ENCODE measurements around the gene PAPLN.
"Not testable (repeated sequence)": the region's sequence is repeated elsewhere in the genome, so short reads cannot be mapped to it uniquely, and the experiment has no call there.

Gene PAPLN, protein sequence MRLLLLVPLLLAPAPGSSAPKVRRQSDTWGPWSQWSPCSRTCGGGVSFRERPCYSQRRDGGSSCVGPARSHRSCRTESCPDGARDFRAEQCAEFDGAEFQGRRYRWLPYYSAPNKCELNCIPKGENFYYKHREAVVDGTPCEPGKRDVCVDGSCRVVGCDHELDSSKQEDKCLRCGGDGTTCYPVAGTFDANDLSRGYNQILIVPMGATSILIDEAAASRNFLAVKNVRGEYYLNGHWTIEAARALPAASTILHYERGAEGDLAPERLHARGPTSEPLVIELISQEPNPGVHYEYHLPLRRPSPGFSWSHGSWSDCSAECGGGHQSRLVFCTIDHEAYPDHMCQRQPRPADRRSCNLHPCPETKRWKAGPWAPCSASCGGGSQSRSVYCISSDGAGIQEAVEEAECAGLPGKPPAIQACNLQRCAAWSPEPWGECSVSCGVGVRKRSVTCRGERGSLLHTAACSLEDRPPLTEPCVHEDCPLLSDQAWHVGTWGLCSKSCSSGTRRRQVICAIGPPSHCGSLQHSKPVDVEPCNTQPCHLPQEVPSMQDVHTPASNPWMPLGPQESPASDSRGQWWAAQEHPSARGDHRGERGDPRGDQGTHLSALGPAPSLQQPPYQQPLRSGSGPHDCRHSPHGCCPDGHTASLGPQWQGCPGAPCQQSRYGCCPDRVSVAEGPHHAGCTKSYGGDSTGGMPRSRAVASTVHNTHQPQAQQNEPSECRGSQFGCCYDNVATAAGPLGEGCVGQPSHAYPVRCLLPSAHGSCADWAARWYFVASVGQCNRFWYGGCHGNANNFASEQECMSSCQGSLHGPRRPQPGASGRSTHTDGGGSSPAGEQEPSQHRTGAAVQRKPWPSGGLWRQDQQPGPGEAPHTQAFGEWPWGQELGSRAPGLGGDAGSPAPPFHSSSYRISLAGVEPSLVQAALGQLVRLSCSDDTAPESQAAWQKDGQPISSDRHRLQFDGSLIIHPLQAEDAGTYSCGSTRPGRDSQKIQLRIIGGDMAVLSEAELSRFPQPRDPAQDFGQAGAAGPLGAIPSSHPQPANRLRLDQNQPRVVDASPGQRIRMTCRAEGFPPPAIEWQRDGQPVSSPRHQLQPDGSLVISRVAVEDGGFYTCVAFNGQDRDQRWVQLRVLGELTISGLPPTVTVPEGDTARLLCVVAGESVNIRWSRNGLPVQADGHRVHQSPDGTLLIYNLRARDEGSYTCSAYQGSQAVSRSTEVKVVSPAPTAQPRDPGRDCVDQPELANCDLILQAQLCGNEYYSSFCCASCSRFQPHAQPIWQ

DNA sequence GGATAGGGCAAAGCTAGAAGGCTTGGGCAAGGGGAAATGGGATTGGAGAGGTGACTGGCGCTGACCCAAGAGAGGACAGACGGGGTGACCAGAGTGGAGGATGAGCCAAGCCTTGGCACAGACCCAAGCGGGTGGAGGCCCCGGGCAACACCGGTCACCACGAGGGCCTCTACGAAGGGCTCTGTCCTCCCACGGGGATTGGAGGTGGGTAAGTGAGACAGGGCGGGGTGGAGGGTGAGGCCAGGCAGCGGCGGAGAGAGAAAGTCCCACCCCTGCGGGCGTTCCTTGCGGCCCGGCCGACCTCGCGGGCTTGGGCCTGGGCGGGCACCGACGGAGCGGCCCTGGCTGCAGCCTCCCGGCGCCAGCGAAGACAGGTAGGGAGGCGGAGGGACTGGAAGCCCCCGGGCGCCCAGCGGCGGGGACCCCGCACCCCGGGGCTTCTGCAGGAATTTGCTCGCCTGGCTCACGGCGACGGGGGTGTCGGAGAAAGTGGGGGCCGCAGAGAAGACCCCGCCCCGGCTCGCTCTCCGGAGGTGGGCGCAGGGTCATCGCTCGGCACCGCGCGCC, at the start of gene PAPLN:
PAPLN (plus strand) TSS at position 288 of the 567 bp plus-strand sequence. CDS start 2,273 bp downstream, outside the sequence.
- peak within 1 kb of the TSS; percentile 46 for H3K4me3 ChIP-seq (ENCODE audit: low read length)
- TF ChIP-seq, protein P1, sequence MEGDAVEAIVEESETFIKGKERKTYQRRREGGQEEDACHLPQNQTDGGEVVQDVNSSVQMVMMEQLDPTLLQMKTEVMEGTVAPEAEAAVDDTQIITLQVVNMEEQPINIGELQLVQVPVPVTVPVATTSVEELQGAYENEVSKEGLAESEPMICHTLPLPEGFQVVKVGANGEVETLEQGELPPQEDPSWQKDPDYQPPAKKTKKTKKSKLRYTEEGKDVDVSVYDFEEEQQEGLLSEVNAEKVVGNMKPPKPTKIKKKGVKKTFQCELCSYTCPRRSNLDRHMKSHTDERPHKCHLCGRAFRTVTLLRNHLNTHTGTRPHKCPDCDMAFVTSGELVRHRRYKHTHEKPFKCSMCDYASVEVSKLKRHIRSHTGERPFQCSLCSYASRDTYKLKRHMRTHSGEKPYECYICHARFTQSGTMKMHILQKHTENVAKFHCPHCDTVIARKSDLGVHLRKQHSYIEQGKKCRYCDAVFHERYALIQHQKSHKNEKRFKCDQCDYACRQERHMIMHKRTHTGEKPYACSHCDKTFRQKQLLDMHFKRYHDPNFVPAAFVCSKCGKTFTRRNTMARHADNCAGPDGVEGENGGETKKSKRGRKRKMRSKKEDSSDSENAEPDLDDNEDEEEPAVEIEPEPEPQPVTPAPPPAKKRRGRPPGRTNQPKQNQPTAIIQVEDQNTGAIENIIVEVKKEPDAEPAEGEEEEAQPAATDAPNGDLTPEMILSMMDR (IDR thresholded peaks at IDR 0.05; ENCODE audit: insufficient read depth, low read depth, low read length, missing control alignments), result no peak
- no peak for DNase-seq (ENCODE audit: low read depth)

DNA sequence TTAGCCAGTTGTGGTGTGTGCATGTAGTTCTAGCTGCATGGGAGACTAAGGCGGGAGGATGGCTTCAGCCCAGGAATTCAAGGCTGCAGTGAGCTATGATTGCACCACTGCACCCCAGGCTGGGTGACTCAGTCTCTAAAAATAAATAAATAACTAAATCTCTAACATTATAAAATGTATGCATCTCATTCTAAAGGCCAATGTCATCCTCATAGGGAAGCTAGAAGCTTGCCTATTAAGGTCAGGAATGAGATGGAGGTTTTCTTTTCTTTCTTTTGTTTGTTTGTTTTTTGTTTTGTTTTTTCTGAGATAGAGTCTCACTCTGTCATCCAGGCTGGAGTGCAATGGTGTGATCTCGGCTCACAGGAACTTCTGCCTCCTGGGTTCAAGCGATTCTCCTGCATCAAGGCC, 48.8 kb upstream of the PAPLN start:
- peak; percentile 80 for DNase-seq (ENCODE audit: low read depth)
- TF ChIP-seq, protein P1 (IDR thresholded peaks at IDR 0.05; ENCODE audit: insufficient read depth, low read depth, low read length, missing control alignments), result no peak
- no peak overlapping the region for H3K4me3 ChIP-seq (ENCODE audit: low read length)

DNA sequence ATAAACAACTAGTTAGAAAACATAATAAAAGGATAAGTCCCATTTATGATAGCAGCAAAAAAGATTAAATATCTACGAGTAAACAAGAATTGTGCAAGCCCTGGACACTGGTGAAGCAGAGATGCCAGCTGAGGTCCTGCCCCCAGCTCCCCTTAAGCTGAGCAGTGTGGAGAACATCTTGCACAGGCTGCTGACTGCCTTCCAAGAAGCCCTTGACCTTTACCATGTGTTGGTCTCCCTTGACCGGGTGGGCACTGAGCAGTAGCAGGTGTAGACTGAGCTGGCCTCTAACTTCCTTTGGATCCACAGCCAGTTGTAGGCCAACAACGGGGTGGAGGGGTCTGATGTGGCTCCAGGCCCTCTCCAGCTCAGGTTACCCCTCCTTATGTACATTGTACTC, 47.7 kb upstream of the PAPLN start:
- no peak overlapping the region for H3K4me3 ChIP-seq (ENCODE audit: low read length)
- TF ChIP-seq, protein P1 (IDR thresholded peaks at IDR 0.05; ENCODE audit: insufficient read depth, low read depth, low read length, missing control alignments), result no peak
- no peak for DNase-seq (ENCODE audit: low read depth)

DNA sequence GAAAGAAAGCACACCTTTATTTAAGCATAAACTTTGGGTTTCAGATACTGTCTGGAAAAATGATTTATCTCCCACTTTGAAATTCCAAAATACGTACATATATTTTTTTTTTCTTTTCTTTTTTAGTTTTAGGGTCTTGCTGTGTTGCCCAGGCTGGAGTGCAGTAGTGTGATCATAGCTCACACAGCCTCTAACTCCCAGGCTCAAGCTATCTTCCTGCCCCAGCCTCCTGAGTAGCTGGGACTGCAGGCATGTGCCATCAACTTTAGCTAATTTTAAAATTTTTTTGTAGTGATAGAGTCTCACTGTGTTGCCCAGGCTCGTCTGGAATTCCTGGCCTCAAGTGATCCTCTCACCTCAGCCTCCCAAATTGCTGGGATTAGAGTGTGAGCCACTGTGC, 45.9 kb upstream of the PAPLN start:
- H3K4me3 ChIP-seq (ENCODE audit: low read length), result no peak overlapping the region
- DNase-seq (ENCODE audit: low read depth), result no peak

DNA sequence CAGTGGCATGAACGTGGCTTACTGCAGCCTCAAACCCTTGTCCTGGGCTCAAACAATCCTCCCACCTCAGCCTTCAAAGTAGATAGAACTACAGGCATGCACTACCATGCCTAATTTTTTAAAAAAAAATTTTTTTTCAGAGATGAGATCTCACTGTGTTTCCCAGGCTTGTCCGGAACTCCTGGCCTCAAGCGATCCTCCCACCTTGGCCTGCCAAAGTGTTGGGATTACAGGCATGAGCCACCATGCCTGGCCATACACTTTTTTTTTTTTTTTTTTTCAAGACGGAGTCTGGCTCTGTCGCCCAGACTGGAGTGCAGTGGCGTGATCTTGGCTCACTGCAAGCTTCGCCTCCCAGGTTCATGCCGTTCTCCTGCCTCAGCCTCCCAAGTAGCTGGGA, 43.0 kb upstream of the PAPLN start:
- DNase-seq (ENCODE audit: low read depth), result not testable (repeated sequence)

More for the DNA sequence above, 45.9 kb upstream of the PAPLN start:
- TF ChIP-seq, protein P1 (IDR thresholded peaks at IDR 0.05; ENCODE audit: insufficient read depth, low read depth, low read length, missing control alignments), result no peak

DNA sequence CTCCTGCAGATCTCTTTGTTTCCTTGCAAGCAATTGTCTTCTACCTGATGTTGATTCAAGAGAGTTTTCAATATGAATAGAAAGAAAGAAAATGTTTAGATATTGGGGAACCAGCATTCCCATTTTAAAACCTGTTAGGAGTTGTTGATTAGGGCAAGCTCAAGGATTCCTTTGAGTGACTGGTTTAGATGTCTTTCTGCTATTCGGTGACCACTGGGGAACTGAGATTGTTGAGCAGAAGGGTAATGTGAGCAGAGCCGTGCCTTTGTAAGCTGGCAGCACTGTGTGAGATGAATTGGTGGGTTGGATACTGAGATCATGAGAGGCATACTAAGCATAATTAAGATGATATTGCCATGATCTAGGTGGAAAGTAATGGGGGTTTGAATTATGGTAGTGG, 39.1 kb upstream of the PAPLN start:
- no peak overlapping the region for H3K4me3 ChIP-seq (ENCODE audit: low read length)
- TF ChIP-seq, protein P1 (IDR thresholded peaks at IDR 0.05; ENCODE audit: insufficient read depth, low read depth, low read length, missing control alignments), result no peak
- DNase-seq (ENCODE audit: low read depth), result no peak

More for the DNA sequence above, 43.0 kb upstream of the PAPLN start:
- not testable (repeated sequence) for H3K4me3 ChIP-seq (ENCODE audit: low read length)
